ENCODE results near the gene CEP170.

The CEP170 gene

GRCh38 chr1:243257189-243257588 lies 2.1 kb upstream of the CEP170 start:
- no peak for TF ChIP-seq POLR2A (IDR thresholded peaks at IDR 0.05; ENCODE audit: low read depth, low read length)
- DNase-seq (ENCODE audit: insufficient read length, low spot score) (no peak), FAIRE-seq (no peak)

GRCh38 chr1:243256590-243256989 lies 1.5 kb upstream of the CEP170 start:
- no peak for FAIRE-seq
- DNase-seq (ENCODE audit: insufficient read length, low spot score), result no peak
- TF ChIP-seq POLR2A (IDR thresholded peaks at IDR 0.05; ENCODE audit: low read depth, low read length), result no peak

- FAIRE-seq, result peak; percentile 100
- DNase-seq (ENCODE audit: insufficient read length, low spot score), result peak; percentile 83
- peak; percentile 71; the same call in 1 of the 2 replicates for TF ChIP-seq POLR2A (IDR thresholded peaks at IDR 0.05; ENCODE audit: low read depth, low read length)
Measured at GRCh38 chr1:243255791-243256512, 871 bp upstream of the CEP170 start, which contains the start of gene SDCCAG8. TSS of gene SDCCAG8 (plus strand) at chr1:243256041. CDS start at chr1:243256174, 133 bp downstream.

GRCh38 chr1:243254233-243254926 lies 701 bp downstream of the CEP170 start:
- TF ChIP-seq POLR2A (IDR thresholded peaks at IDR 0.05; ENCODE audit: low read depth, low read length), result peak; percentile 54; the same call in 1 of the 2 replicates
- FAIRE-seq, result peak; percentile 61
- peak; percentile 49 for DNase-seq (ENCODE audit: insufficient read length, low spot score)

- no peak for DNase-seq (ENCODE audit: insufficient read length, low spot score)
- FAIRE-seq, result no peak
- TF ChIP-seq POLR2A (IDR thresholded peaks at IDR 0.05; ENCODE audit: low read depth, low read length), result no peak
Measured at GRCh38 chr1:243253926-243254232, 1.2 kb downstream of the CEP170 start.

GRCh38 chr1:243253211-243253925 lies 1.7 kb downstream of the CEP170 start:
- FAIRE-seq, result peak; percentile 33
- no peak for TF ChIP-seq POLR2A (IDR thresholded peaks at IDR 0.05; ENCODE audit: low read depth, low read length)
- DNase-seq (ENCODE audit: insufficient read length, low spot score), result no peak

- FAIRE-seq (peak; percentile 57), DNase-seq (ENCODE audit: insufficient read length, low spot score) (no peak)
- TF ChIP-seq POLR2A (IDR thresholded peaks at IDR 0.05; ENCODE audit: low read depth, low read length), result no peak
Measured at GRCh38 chr1:243251539-243251938, 3.5 kb downstream of the CEP170 start.

- FAIRE-seq (no peak), DNase-seq (ENCODE audit: insufficient read length, low spot score) (no peak)
- no peak for TF ChIP-seq POLR2A (IDR thresholded peaks at IDR 0.05; ENCODE audit: low read depth, low read length)
Measured at GRCh38 chr1:243250102-243250501, 5.0 kb downstream of the CEP170 start.

GRCh38 chr1:243249214-243249613 lies 5.9 kb downstream of the CEP170 start:
- no peak for DNase-seq (ENCODE audit: insufficient read length, low spot score)
- TF ChIP-seq POLR2A (IDR thresholded peaks at IDR 0.05; ENCODE audit: low read depth, low read length), result no peak
- no peak for FAIRE-seq

GRCh38 chr1:243247901-243248300 lies 7.2 kb downstream of the CEP170 start:
- no peak for DNase-seq (ENCODE audit: insufficient read length, low spot score)
- TF ChIP-seq POLR2A (IDR thresholded peaks at IDR 0.05; ENCODE audit: low read depth, low read length), result no peak
- no peak for FAIRE-seq

- DNase-seq (ENCODE audit: insufficient read length, low spot score) (no peak), FAIRE-seq (peak; percentile 11)
- no peak for TF ChIP-seq POLR2A (IDR thresholded peaks at IDR 0.05; ENCODE audit: low read depth, low read length)
Measured at GRCh38 chr1:243246916-243247315, 8.2 kb downstream of the CEP170 start.

- TF ChIP-seq POLR2A (IDR thresholded peaks at IDR 0.05; ENCODE audit: low read depth, low read length), result no peak
- FAIRE-seq (no peak), DNase-seq (ENCODE audit: insufficient read length, low spot score) (no peak)
Measured at GRCh38 chr1:243244432-243244841, 10.6 kb downstream of the CEP170 start.

GRCh38 chr1:243236604-243237252 lies 18.4 kb downstream of the CEP170 start:
- peak; percentile 30 for FAIRE-seq
- no peak for DNase-seq (ENCODE audit: insufficient read length, low spot score)
- no peak for TF ChIP-seq POLR2A (IDR thresholded peaks at IDR 0.05; ENCODE audit: low read depth, low read length)

All from H54 (cell line).